D721Med (cell line): ENCODE measurements around the gene XYLT2.

Experiments used
- DNase-seq: peaks from one replicate; pipeline ENCODE4 v3.0.0; 2011; ENCODE audit warnings: low spot score; ENCODE audit not compliant: insufficient read length
- FAIRE-seq: peaks from 2 replicates; lab custom pipeline; 2011; peaks lifted over from hg19 to GRCh38; lab: Jason Lieb, UNC
- CTCF ChIP-seq: IDR thresholded peaks from 2 replicates; pipeline ENCODE4 v1.5.1; 2012; ENCODE audit warnings: mild to moderate bottlenecking, control low read depth; ENCODE audit not compliant: insufficient read depth; ENCODE audit errors: missing control alignments

Gene XYLT2

GRCh38 chr17:50372758-50373556 lies 27.0 kb downstream of the XYLT2 start, which contains the start of the genes EME1 and MRPL27:
Gene EME1, plus strand, starts transcription at chr17:50373229. Its CDS starts 1,980 bp downstream, at chr17:50375209.
Gene MRPL27, minus strand, starts transcription at chr17:50373184. Its CDS starts 14 bp downstream, at chr17:50373170.
- DNase-seq (peak; percentile 93), FAIRE-seq (no peak)
- TF ChIP-seq CTCF, result no peak

GRCh38 chr17:50373705-50374104 lies 27.8 kb downstream of the XYLT2 start:
- TF ChIP-seq CTCF, result no peak
- DNase-seq, result no peak
- no peak for FAIRE-seq

- FAIRE-seq, result no peak
Measured at GRCh38 chr17:50375858-50376538, 30.1 kb downstream of the XYLT2 start.

GRCh38 chr17:50379351-50380132 lies 33.6 kb downstream of the XYLT2 start:
- no peak for DNase-seq
- TF ChIP-seq CTCF, result no peak
- no peak for FAIRE-seq

More at GRCh38 chr17:50375858-50376538, 30.1 kb downstream of the XYLT2 start:
- no peak for DNase-seq
- no peak for TF ChIP-seq CTCF

GRCh38 chr17:50380369-50381259 lies 34.7 kb downstream of the XYLT2 start:
- DNase-seq (no peak), FAIRE-seq (no peak)
- TF ChIP-seq CTCF, result peak; percentile 18

GRCh38 chr17:50381260-50381815 lies 35.4 kb downstream of the XYLT2 start:
- TF ChIP-seq CTCF, result no peak
- DNase-seq, result no peak
- FAIRE-seq, result no peak
